ENCODE measurements around the gene KRT2.

KRT2 gene

DNA sequence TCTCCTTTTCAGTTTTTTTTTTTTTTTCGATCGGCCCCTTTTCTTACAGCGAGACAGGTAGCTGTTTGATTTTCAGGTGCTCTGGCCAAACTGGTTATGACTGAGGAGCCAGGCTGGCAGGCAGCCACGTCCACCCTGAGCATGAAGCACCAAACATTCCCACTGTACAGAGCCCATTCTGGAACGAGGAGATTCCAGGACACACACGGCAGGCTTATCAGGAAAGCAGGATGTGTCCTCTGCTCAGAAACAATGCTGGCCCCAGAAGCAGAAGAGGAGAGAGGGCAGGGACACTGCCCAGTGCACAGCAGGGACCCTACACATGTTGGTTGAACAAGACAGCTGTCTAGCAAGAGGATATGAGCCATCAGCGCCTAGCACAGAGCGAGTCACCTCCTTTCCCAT, 3.7 kb upstream of the KRT2 start:
- Histone ChIP-seq H3K4me3 (IDR thresholded peaks at IDR 0.05; ENCODE audit: insufficient read depth, low read depth, low read length) (no peak overlapping the region), H3K79me2 (ENCODE audit: insufficient read depth, low read depth) (no peaks in the 10 kb centered on the region), H3K9ac (no peak overlapping the region), H2AFZ (ENCODE audit: low read depth) (no peak overlapping the region), H3K4me1 (ENCODE audit: low read depth, poor library complexity, severe bottlenecking) (no peaks in the 10 kb centered on the region), H3K36me3 (ENCODE audit: insufficient read depth) (no peaks in the 10 kb centered on the region), H3K4me2 (no peak overlapping the region), H3K27ac (no peak overlapping the region), H3K27me3 (ENCODE audit: insufficient read depth, low read depth) (peaks cover 24% of the 10 kb centered on the region), H4K20me1 (ENCODE audit: insufficient read depth) (no peaks in the 10 kb centered on the region)
- TF ChIP-seq, protein P1, sequence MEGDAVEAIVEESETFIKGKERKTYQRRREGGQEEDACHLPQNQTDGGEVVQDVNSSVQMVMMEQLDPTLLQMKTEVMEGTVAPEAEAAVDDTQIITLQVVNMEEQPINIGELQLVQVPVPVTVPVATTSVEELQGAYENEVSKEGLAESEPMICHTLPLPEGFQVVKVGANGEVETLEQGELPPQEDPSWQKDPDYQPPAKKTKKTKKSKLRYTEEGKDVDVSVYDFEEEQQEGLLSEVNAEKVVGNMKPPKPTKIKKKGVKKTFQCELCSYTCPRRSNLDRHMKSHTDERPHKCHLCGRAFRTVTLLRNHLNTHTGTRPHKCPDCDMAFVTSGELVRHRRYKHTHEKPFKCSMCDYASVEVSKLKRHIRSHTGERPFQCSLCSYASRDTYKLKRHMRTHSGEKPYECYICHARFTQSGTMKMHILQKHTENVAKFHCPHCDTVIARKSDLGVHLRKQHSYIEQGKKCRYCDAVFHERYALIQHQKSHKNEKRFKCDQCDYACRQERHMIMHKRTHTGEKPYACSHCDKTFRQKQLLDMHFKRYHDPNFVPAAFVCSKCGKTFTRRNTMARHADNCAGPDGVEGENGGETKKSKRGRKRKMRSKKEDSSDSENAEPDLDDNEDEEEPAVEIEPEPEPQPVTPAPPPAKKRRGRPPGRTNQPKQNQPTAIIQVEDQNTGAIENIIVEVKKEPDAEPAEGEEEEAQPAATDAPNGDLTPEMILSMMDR (conservative IDR thresholded peaks at IDR 0.05; ENCODE audit: low read depth, low read length), result no peak

DNA sequence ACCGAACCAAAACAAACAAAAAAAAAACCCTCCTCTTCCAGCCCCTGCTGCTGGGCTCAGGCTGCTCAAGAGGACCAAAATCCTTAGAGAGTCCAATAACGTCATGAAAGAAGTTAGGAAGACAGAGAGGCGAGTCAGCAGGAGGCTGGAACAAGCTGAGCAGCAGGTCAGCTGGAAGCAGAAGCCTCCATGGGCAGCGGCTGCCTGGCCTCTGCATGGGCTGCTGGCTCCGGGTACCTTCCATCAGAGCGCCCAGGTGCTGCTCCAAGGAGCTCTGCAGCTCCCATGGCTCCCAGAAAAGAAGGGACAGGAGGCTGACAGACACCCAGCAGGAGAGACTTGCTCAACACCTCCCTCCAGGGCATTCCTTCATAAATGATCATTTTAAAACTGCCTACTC, 3.2 kb upstream of the KRT2 start:
- H3K27me3 ChIP-seq (ENCODE audit: insufficient read depth, low read depth), result peaks cover 24% of the 10 kb centered on the region
- H3K36me3 ChIP-seq (ENCODE audit: insufficient read depth), result no peaks in the 10 kb centered on the region
- no peak overlapping the region for H3K4me2 ChIP-seq
- H2AFZ ChIP-seq (ENCODE audit: low read depth), result no peak overlapping the region
- TF ChIP-seq, protein P1 (conservative IDR thresholded peaks at IDR 0.05; ENCODE audit: low read depth, low read length), result no peak
- H3K27ac ChIP-seq, result no peak overlapping the region
- no peak overlapping the region for H3K9ac ChIP-seq
- no peaks in the 10 kb centered on the region for H3K79me2 ChIP-seq (ENCODE audit: insufficient read depth, low read depth)
- no peak overlapping the region for H3K4me3 ChIP-seq (IDR thresholded peaks at IDR 0.05; ENCODE audit: insufficient read depth, low read depth, low read length)
- H4K20me1 ChIP-seq (ENCODE audit: insufficient read depth), result no peaks in the 10 kb centered on the region
- no peaks in the 10 kb centered on the region for H3K4me1 ChIP-seq (ENCODE audit: low read depth, poor library complexity, severe bottlenecking)

DNA sequence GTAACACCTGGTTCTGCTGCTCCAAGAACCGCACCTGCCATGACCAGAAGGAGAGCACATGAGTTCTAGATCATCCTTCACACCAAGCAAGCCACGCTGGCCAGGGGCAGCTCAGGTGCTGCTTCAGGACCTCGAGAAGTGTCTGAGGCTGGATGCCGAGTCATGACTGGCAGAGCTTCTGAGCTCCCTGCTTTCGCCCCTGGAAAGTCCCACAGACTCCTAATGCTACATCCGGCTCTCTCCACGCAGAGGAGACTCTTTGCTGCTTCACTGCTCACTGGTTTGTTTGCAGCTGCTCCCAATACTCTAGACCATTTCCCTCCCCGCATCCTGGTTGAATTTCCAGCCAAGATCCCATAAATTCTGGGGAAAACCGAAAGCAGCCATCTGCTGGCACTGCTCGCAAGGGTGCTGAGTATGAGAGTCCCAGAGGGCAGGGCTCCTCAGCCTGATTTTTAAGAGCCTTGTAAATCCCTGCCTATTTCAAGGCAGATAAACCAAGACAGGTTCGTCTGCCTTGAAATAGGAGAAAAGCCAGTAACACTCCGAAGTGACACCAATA, 1.4 kb downstream of the KRT2 start:
- H3K79me2 ChIP-seq (ENCODE audit: insufficient read depth, low read depth), result no peaks in the 10 kb centered on the region
- H3K36me3 ChIP-seq (ENCODE audit: insufficient read depth), result no peaks in the 10 kb centered on the region
- peaks cover 31% of the 10 kb centered on the region for H3K27me3 ChIP-seq (ENCODE audit: insufficient read depth, low read depth)
- no peak overlapping the region for H3K4me3 ChIP-seq (IDR thresholded peaks at IDR 0.05; ENCODE audit: insufficient read depth, low read depth, low read length)
- TF ChIP-seq, protein P1 (conservative IDR thresholded peaks at IDR 0.05; ENCODE audit: low read depth, low read length), result no peak
- H3K4me1 ChIP-seq (ENCODE audit: low read depth, poor library complexity, severe bottlenecking), result no peaks in the 10 kb centered on the region
- H4K20me1 ChIP-seq (ENCODE audit: insufficient read depth), result no peaks in the 10 kb centered on the region
- no peak overlapping the region for H3K27ac ChIP-seq
- H3K4me2 ChIP-seq, result no peak overlapping the region
- H3K9ac ChIP-seq, result no peak overlapping the region
- no peak overlapping the region for H2AFZ ChIP-seq (ENCODE audit: low read depth)

DNA sequence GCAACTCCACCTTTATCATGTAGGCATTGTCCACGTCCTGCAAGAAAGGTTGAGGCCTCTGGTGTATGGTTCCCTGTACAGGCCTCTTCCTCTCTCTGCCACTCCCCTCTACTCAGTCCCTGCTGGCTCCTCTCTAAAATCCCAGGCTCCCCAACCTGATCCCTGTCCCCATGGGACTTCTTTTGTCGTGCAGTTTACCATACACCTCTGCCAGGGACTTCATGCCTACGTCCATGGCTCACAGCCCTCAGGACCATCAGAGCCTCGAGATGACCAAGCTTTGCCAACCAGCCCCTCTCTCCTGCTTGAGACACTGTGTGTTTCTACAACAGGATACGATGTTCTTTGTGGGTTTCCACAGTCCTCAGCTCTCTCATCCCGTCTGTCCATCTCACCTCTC, 2.9 kb downstream of the KRT2 start:
- Histone ChIP-seq H3K4me3 (IDR thresholded peaks at IDR 0.05; ENCODE audit: insufficient read depth, low read depth, low read length) (no peak overlapping the region), H4K20me1 (ENCODE audit: insufficient read depth) (no peaks in the 10 kb centered on the region), H3K36me3 (ENCODE audit: insufficient read depth) (no peaks in the 10 kb centered on the region), H3K4me1 (ENCODE audit: low read depth, poor library complexity, severe bottlenecking) (no peaks in the 10 kb centered on the region), H3K27ac (no peak overlapping the region), H3K4me2 (no peak overlapping the region), H2AFZ (ENCODE audit: low read depth) (no peak overlapping the region), H3K27me3 (ENCODE audit: insufficient read depth, low read depth) (peaks cover 38% of the 10 kb centered on the region; the same call in 1 of the 2 replicates), H3K9ac (no peak overlapping the region), H3K79me2 (ENCODE audit: insufficient read depth, low read depth) (no peaks in the 10 kb centered on the region)
- TF ChIP-seq, protein P1 (conservative IDR thresholded peaks at IDR 0.05; ENCODE audit: low read depth, low read length), result no peak

Data from KMS-11 (cell line).